Ishikawa (cell line): ENCODE results near the gene DUSP22.

Source experiments
- CEBPB ChIP-seq: IDR thresholded peaks from 2 replicates; pipeline ENCODE4 v1.6.1; 2012
- CREB1 ChIP-seq: IDR thresholded peaks from 2 replicates; pipeline ENCODE4 v1.6.1; 2012; ENCODE audit warnings: low read depth
- EGR1 ChIP-seq: IDR thresholded peaks from 2 replicates; pipeline ENCODE4 v1.6.1; 2012
- EP300 ChIP-seq: IDR thresholded peaks from 2 replicates; pipeline ENCODE4 v1.6.1; 2012; ENCODE audit warnings: borderline replicate concordance
- MAX ChIP-seq: IDR thresholded peaks from 2 replicates; pipeline ENCODE4 v1.6.1; 2012
- NFIC ChIP-seq: IDR thresholded peaks from 2 replicates; pipeline ENCODE4 v1.6.1; 2012
- RAD21 ChIP-seq: IDR thresholded peaks from 2 replicates; pipeline ENCODE4 v1.6.1; 2012; ENCODE audit warnings: low read depth
- REST ChIP-seq: IDR thresholded peaks from 2 replicates; pipeline ENCODE4 v1.6.1; 2012; ENCODE audit warnings: low read depth, mild to moderate bottlenecking
- TAF1 ChIP-seq: IDR thresholded peaks from 2 replicates; pipeline ENCODE4 v1.6.1; 2012; ENCODE audit warnings: low read depth, mild to moderate bottlenecking
- TEAD4 ChIP-seq: IDR thresholded peaks from 2 replicates; pipeline ENCODE4 v1.6.1; 2012
- USF1 ChIP-seq: IDR thresholded peaks from 2 replicates; pipeline ENCODE4 v1.6.1; 2012
- ZBTB7A ChIP-seq: IDR thresholded peaks from 2 replicates; pipeline ENCODE4 v1.6.1; 2012; ENCODE audit warnings: low read depth

- TF ChIP-seq REST (no peak), EP300 (no peak), EGR1 (no peak), MAX (no peak), ZBTB7A (no peak), RAD21 (no peak), CREB1 (no peak), TAF1 (no peak), NFIC (no peak), CEBPB (no peak), USF1 (no peak), TEAD4 (no peak)
These were observed 58.1 kb downstream of the DUSP22 start for GRCh38 chr6:350371-350770.
